LNCAP (cell line): Measurements from ENCODE around the gene DUSP12.

ENCODE experiments used
- CTCF ChIP-seq: fragments of 450-650 bp; IDR thresholded peaks from 2 replicates; pipeline ENCODE4 v1.5.1; 2017; ENCODE audit warnings: mild to moderate bottlenecking

DUSP12 gene

DNA sequence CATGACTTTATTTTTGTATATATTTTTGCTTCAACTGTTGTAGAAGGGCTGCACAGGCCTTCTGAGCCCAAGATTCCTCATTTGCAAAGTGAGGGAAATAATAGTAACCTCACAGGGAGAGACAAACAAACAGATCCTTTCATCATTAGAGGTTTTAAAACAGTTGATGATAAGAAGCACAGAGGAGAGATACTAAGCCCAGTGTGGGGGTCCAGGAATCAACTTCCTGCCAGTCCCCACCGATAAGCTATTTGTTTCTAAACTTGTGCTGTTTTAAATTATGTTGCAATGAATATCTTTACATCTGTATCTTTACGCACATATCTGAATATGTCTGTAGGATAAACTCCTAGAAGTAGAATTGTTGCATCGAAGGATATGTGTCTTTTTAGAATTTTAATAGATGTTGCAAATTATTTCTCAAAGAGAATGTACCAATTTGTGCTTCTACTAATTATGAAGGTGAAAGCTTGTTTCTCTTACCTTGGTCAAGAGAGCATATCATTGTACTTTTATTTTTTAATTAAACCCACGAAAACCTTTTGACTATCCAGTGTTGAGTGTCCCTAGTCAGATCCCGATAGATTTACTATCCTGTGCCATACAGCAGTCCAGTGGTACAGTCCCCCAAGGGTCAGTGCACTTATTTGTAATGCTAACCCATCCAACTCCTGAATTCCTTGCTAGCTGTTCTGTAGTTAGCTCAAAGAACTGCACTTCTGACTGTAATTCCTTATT, 17.4 kb upstream of the DUSP12 start:
- no peak for TF ChIP-seq CTCF

GRCh38 chr1:161733526-161733925, 16.1 kb upstream of the DUSP12 start:
- no peak for TF ChIP-seq CTCF

- no peak for TF ChIP-seq CTCF
These were observed 13.7 kb upstream of the DUSP12 start for GRCh38 chr1:161735837-161736236.

DNA sequence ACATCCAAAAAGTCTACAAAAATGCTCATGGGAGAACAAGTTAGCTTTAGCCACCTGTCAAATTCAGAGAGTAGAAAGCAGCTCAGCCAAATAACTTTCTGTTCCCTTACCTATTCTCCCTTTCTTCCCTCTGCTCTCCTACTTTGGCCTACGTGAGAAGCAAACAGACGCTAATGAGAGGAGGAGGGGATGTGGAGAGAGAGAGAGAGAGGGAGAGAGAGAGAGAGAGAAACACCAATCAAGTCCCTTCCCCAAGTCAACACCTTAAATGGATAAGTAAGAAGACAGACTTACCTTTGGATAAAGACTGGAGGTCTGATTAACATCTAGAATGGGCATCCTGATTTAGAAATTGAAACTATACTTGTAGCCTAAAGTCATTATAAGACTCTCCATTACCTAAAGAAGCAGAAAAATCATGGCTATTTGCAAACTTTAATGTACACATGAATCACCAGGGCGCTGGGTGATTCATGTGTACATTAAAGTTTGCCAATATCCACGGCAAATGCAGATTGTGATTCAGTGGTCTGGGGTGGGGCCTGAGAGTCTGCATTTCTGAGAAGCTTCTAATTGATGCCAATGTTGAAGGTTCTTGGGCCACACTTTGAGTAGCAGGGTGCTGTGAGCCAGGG, 13.1 kb upstream of the DUSP12 start:
- no peak for TF ChIP-seq CTCF

DNA sequence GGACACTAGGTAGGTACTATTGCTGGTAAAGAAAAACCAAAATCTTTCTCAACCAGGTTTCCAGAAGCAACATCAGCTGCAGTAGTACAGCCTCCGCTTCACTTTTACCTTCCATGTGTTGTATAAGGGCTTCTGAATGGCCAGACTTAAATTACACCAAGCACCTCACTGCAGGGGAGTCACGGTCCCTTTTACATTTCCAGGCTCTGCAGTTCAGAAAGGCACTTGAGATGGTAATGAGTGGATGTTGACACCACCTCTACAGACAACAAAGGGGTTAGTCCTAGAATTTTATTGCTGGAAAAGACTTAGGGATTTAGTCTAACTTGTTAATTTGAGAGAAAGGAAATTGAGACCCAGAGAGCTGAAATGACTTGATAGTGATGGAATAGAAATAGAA, 12.0 kb upstream of the DUSP12 start:
- TF ChIP-seq CTCF: no peak

DNA sequence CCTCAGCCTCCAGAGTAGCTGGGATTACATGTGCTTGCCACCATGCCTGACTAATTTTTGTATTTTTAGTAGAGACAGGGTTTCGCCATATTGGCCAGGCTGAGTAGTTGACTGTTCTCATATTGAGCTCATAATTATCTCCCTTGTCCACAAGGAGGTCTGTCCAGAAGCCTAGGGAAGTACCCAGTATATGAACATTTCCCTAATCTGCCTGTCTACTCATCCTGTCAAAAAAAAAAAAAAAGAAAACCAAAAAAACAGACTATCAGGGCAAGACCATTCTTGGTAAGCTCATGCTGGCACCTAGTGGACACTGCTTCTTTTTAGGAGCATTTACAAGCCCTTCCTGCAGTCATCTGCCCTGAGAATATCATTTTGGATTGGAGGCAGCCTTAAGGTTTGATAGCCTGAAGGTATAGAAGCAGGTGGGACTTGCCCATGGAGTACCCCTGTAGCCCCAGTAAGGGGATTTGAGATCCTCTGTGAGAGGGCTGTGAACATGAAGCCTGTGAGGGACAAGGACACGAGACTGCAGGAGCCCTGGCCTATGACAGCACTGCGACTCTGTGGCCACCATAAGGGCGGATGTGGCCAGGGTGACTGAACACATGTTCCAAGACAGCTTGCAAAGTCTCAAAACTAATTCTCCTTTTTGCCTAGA, 10.8 kb upstream of the DUSP12 start:
- peak; percentile 50; the same call in 1 of the 2 replicates for TF ChIP-seq CTCF

DNA sequence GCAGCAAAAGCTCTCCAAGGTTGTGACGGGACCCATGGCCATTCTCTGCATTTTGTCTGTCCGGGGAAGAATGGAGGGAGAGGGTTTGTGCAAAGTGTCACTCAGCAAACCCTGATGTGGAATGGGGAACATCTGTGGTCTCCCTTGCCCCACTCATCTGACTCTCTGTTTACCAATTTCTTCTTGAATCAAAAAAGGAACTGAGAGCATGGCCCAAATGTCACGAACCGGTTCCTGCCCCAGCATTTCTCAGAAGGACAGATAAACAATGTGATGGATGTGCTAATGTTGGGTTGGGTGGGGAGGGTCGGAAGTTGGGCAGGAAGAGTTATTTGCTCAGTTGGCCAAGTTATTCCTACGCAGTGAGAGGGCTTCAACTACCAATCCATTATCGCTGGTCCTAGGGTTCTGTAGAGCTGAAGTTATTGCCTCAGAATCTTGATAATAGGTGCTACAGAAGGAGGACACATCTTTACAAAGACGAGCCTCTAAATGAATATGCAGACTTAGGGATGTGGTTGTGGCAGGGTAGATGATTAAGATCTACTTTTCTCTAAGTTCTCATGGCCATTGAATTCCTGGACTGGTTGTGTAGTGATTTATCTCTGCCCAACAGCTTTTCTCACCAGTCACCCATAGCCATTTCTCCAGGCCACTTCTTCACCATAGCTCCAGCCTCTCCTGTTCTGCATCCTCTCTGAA, 9.6 kb upstream of the DUSP12 start:
- no peak for TF ChIP-seq CTCF
